SU-DHL-6 (cell line): ENCODE measurements around the gene DIP2C.

ENCODE experiments used
- EZH2phosphoT487 ChIP-seq: fragments of 200-600 bp; sonication (generic), shearing (Covaris generic); conservative IDR thresholded peaks from 2 replicates; pipeline ENCODE4 v1.6.1; 2018; ENCODE audit warnings: mild to moderate bottlenecking, antibody characterized with exemption, low read length, moderate library complexity, mixed read lengths
- TF ChIP-seq, protein P1 (sequence below): fragments of 200-600 bp; sonication (generic); IDR thresholded peaks from one replicate; pipeline ENCODE4 v1.5.1; 2017; ENCODE audit warnings: antibody characterized with exemption, mild to moderate bottlenecking, low read length, moderate library complexity; ENCODE audit not compliant: insufficient read depth, poor library complexity, severe bottlenecking

DNA sequence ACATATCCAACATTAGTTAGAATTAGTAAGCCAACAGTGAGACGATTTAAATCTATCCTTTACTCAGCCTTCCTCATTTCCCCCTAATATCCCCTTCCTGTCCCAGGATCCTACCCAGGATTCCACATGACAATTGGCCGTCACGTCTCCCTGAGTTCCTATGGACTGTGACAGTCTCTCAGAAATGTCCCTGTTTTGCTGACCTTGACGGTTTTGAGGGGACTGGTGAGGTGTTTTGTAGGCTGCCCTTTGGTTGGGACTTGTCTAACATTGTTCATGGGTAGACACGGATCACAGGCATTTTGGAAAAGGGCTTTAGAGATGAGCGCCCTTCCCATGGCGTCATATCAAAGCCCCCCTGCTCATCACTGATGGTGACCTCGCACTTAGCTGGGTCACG, 391.4 kb downstream of the DIP2C start:
- TF ChIP-seq, protein P1, sequence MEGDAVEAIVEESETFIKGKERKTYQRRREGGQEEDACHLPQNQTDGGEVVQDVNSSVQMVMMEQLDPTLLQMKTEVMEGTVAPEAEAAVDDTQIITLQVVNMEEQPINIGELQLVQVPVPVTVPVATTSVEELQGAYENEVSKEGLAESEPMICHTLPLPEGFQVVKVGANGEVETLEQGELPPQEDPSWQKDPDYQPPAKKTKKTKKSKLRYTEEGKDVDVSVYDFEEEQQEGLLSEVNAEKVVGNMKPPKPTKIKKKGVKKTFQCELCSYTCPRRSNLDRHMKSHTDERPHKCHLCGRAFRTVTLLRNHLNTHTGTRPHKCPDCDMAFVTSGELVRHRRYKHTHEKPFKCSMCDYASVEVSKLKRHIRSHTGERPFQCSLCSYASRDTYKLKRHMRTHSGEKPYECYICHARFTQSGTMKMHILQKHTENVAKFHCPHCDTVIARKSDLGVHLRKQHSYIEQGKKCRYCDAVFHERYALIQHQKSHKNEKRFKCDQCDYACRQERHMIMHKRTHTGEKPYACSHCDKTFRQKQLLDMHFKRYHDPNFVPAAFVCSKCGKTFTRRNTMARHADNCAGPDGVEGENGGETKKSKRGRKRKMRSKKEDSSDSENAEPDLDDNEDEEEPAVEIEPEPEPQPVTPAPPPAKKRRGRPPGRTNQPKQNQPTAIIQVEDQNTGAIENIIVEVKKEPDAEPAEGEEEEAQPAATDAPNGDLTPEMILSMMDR: no peak
- TF ChIP-seq EZH2phosphoT487: no peak
